KG1 (cell line): Measurements from ENCODE around the gene RPL19.

ENCODE experiments used
- DNase-seq: peaks from one replicate; lab custom pipeline; 2025; lab: John Stamatoyannopoulos, UW

RPL19 gene

DNA sequence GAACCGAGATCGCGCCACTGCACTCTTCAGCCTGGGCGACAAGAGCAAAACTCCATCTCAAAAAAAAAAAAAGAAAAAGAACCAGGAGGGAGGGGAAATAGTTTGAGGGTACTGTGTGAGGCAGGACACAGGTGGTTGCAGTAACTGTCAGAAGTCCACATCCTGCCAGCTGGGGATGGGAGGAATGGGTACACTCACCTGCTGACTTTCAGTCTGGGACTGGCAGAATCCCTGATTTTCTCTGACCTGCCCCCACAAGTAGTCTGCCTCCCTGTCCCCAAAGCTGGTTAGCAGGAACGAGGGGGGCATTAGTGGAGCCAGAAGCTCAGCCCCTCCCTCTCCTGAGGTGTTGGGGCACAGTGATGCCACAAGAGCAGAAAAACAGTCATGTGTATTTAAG, 27.0 kb upstream of the RPL19 start:
- no peak for DNase-seq

DNA sequence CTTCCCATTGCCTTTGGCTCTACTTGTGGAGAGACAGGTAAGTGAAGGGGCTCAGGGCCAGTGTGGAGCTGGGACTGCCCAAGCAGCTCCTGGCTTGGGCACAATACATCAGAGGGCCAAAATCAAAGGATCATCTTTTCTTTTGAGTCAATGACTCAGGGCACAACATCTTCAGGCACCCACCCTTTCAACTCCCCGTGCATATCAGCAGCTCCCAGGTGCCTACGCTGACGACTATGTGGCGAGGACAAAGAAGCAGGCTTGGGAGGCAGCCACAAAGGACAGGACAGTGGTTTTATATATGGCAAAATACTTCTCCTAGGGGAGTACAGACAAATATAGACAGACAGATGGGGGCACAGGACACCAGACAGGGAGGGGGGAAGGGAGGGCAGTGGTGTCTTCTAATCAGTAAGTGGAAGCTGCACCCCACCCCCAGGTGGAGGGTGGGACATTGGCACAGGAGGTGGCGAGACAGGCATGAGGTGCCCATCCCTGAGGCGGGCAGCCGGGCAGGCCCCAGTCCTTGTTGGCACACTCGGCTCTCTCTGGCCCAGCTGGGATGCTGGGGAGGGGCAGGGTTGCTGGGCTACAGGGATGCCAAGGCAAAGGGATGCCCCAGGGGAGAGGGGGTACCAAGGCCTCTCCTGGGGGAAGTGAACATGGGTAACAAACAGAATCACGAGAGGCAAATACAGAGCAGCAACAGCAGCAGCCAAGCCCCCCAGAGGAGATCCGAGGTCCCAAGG, 26.4 kb upstream of the RPL19 start:
- DNase-seq = no peak

DNA sequence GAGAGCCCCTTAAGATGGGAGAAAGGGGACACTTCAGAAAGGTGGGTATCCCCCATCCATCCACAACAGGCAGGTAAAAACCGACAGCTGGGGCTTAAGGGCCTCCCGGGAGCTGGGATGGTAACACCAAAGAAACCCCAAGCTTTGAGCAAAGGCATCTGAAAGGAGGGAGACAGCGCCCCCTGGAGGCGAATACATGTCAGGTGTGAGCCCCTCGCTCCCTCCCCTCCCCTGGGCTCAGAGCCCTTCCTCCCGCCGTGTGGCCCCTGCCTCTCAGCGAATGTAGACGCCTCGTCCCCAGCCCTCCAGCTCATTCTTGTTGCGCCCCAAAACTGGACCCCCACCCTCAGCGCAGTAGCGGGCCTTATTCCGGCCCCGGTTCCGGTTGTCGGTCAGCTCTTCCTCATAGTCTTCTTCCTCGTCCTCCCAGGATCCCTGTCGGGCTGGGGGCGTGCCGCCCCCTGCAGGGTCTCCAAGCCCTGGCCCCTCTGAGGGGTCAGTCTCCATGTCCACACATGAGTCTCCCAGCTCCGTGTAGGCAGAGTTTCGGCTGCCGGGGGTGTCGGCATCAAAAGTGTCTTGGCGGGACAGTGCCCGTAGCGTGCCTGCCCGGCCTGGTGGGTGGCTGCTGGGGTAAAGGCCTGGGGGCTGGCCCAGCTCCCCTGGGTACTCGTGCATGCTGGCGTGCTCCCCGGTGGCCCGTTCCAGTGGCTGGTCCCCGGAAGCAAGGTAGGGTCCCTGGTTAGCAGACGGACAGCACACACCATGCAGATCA, 25.0 kb upstream of the RPL19 start:
- peak; percentile 36 for DNase-seq

GRCh38 chr17:39175695-39176093, 24.4 kb upstream of the RPL19 start:
- no peak for DNase-seq

GRCh38 chr17:39177256-39177655, 22.8 kb upstream of the RPL19 start:
- no peak for DNase-seq

DNA sequence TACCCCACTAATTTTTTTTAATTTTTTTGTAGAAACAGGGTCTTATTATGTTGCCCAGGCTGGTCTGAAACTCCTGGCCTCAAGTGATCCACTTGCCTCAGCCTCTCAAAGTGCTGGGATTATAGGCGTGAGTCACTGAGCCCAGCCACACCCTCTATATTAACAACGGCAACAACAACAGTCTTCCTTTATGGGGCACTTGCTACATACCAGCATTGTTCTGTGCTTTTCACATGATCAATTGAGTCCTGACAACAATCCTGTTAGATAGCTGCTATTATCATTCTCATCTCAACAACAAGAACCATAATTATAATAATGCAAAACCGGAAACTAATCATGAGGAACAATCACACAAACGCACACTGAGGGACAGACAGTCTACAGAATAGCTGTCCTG, 21.5 kb upstream of the RPL19 start:
- no peak for DNase-seq

- no peak for DNase-seq
Measured at GRCh38 chr17:39181303-39181702, 18.8 kb upstream of the RPL19 start.

GRCh38 chr17:39183045-39183444, 17.0 kb upstream of the RPL19 start:
- DNase-seq = no peak

GRCh38 chr17:39183720-39184119, 16.4 kb upstream of the RPL19 start:
- no peak for DNase-seq

GRCh38 chr17:39186481-39187002, 13.5 kb upstream of the RPL19 start:
- no peak for DNase-seq

DNA sequence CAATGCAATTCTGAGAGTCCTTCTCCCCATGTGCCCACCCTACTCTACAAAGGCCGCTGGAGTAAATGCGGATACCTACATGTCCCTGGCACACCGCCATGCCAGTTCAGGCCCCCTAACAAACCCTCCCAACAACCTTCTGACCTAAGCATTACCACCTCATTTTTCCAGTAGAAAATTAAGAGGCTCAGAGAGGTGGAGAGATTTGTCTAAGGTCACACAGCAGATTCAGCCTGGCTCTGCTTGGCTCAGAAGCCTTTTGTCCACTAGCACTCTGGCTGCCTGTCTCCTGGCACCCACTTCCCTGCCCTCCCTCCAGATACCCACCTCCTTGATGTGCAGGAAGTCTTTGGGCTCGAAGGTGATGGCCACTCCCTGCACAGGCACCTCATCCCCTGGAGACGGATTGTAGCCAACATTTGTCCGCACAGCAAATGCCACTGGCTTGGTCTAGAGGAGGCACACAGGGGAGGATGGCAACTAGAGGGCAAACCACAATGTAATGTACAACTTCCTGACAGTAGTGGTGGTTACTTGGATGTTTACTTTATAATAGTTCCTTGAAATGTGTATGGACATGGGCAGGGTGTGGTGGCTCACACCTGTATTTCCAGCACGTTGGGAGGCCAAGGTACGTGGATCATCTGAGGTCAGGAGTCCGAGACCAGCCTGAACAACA, 12.8 kb upstream of the RPL19 start:
- no peak for DNase-seq

- DNase-seq = no peak
Measured at GRCh38 chr17:39191750-39192510, 8.2 kb upstream of the RPL19 start.

GRCh38 chr17:39192901-39193300, 7.2 kb upstream of the RPL19 start:
- DNase-seq = no peak

DNA sequence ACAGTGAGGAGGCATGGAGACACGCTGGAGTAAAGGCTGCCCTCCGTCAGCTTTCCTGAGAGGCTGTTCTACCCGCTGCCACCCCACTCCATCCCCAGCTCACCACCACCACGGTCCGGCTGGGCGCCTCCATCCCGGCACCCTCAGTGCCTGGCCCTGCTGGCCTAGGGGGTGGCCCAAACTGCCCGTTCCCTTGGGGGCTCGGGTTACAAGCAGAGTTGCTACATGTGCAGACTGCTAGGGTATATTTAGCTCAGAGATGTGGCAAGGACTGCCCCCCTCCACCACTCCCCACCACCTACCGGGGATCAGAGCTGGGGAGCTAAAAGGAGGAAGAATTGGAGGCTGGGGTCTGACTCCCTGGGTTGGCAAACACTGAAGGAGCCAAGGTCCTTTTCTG, 6.7 kb upstream of the RPL19 start:
- DNase-seq = no peak

GRCh38 chr17:39194089-39194984, 5.7 kb upstream of the RPL19 start:
- no peak for DNase-seq

- DNase-seq = no peak
Measured at GRCh38 chr17:39194985-39195524, 5.0 kb upstream of the RPL19 start.

DNA sequence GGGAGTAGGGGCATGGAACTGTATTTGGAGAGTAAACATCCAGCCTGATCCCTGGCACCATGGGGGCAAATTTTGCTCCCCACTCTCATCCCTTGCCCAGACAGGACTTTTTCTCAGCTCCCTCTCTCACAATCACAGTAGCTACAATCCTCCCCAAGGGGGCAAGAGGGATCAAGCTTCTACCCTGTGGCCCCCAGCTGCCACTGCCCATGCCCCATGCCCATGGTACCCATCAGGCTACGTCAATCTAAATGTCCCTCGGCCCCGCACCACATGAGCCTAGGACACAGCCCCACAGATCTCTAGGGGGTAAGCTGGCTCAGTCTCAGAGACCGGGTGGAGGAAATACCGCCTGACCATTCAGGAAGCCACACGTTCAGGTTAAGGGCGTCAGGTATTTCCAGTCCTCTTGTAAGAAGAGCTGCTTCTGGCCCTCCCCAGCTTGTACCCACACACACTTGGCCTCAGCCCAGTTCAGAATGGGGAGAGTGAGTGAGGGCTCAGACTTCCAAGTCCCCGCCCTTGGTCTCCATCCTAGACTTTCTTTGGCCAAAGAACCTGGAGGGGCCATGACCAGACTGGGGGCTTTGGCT, 4.4 kb upstream of the RPL19 start:
- DNase-seq = no peak

DNA sequence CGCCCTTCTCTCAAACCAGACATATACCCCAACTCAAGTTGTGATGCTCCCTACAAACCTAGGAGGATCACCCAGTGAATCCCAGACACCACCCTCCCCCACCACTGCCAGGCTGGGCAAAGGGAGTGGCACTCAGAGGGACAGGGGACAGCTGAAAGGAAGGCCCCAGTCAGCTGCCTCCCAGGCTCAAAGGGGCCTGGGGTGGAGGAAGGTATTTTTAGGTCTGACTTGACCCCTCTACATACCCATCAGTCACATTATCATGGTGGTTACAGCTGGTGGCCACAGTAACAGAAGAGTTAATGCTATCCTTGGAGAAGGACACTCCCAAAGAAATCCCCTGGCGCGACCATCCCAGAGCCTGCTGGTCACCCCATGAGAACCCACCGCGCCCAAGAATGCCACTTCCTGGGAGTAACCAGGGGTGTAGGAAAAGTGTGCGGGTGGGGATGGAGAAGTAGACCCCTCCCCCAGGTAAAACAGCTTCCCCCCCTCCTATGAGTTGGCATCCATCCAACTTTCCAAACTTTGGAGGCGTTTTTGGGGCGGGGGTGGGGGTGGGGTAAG, 3.8 kb upstream of the RPL19 start:
- no peak for DNase-seq

DNA sequence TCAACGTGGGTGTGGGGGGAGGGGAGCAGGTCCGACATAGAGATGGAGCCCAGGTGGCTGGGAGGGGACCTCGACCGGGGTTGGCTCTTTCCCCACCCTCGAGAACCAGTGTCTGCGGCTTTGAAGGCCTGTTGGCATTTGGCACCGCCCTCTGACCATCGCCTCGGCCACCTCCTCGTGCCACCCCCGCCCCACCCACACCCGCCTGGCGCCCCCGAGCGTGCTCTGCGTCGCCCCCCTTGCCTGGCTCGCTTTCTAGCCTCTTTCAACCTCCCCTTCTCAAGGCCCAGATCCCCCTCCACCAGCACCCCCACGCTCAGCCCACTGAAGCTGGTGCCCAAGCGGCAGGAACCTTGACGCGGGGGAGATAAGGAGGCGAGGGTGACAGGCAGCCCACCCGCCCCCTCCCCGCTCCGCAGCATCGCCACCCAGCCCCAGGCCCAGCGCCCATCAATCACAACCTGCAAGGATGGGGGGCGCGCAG, 3.2 kb upstream of the RPL19 start:
- peak; percentile 32 for DNase-seq
